NCI-H2081 (cell line): ENCODE data around the gene CORO6.

Source experiments
- DNase-seq, 2 experiments: peaks; one replicate each; lab custom pipeline; 2025; lab: John Stamatoyannopoulos, UW

CORO6 gene

DNA sequence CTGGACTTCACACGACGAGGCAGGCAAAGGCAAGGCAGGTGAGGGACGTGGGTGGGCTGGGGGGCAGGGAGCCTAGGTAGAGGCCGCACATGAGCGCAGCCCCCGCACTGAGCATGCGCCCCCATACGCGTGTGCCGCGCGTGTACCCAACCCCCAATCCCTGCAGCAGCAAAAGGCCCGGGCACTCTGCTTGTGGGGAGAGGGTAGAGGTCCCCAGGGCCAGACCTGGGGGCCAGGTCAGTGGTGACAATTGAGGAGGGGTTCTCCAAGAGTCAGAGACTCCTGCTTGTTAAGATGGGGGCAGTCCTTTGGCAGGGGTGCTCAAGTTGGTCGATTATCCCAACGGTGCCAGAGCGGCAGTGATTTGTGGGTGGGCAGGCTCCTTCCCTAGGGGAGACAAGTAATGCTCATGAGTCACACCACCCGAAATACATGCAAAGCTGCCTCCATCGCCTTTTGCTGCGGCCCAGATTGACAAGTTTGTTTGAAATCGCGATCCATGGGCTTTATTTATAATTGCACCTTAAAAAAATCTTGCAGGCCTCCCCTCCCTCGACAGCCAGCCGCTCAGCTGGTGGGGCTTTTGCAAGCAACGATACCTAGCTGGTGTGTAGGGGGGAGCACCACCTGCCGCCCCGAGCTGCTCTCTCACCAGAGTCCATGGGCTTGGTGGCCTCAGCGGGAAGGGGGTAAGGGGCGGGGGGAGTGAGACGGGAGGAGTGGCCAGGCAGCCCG is 32.1 kb downstream of the CORO6 start:
- DNase-seq, result peak in 1 of 2 experiments; percentile 62

DNA sequence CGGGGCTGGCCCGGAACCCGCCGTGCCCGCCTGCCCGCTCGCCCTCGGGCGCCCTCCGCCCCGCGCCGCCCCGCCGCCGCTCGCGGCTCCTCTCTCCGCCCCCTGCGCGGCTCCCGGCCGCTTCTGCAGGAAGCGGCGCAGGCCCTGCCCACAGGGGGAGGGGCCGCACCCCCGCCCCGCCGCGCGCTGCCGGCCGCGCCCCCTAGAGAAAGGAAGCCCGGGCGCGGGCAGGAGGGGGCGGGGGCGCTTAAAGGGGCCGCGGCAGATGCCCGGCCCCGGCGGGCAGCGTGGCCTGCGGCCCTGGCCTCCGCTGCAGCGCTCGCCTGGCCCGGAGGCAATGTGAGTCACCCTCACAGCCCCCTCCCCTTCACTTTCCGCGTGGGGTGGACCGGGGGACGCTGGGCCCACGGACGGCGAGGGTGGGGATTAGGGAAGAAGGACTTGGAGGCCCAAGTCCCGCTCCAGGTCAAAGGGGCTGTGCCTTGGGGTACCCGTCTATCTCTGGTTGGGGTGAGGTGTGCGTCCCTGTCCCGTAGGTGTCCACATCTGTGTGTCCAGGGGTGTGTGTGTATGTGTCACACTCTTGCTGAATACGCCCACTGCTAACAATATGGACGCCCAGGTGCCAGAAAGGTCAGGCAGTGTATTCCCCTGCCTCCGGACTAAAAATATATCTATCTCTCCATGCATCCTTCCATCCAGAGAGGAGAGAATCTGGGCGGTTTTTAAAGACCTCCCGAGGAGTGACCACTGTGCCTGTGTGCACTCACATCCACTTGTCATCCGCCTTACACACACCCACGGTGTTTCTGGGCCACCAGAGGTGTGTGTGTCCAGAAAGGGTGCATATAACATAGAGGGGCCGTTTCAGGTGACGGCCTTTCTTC is 32.9 kb downstream of the CORO6 start, which contains the start of gene GIT1:
Gene GIT1, minus strand, starts transcription at position 125 of the 887 bp plus-strand sequence. CDS start 270 bp downstream, outside the sequence.
- peak; percentile 77 to 81 for DNase-seq

DNA sequence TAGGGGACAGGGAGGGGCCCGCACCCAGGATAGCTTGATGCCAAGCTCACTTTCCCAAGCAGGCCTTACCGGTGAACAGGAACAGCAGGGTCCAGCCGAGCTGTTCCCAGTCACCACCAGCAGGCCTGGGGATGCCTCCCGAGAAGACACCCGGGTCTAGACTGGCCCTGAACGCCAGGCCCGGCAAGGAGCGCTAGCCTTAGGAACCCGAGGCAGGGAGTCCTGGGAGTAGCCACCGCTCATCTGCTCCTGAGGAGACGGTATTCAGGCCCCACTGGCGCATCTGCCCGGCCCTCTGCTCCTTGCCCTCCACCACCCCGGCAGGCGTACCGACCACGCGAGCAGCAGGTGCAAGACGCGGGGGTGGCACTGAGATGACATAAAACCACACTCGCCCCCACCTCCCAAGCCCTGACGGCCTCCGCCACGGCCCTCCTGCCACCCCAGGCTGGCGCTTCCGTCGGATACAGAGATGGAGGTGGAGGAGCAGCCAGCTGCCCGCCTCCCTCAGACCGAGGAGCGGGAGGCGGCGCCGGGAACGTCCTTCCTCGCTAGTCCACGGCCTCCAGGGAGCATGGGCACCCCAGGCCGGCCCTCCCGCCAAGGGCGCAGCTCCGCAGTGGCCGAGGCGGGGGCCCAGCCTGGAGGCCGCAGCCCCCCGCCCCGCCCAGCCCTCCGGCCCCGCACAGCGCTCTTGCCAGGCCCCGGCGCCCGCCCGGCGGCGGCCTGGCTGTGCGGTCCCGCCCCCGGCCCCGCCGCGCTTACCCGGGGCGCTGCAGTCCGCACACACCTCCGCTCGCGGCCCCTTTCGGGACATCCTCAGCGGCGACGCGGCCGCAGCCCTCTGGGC is 33.9 kb downstream of the CORO6 start:
- peak in 1 of 2 experiments; percentile 27 for DNase-seq

DNA sequence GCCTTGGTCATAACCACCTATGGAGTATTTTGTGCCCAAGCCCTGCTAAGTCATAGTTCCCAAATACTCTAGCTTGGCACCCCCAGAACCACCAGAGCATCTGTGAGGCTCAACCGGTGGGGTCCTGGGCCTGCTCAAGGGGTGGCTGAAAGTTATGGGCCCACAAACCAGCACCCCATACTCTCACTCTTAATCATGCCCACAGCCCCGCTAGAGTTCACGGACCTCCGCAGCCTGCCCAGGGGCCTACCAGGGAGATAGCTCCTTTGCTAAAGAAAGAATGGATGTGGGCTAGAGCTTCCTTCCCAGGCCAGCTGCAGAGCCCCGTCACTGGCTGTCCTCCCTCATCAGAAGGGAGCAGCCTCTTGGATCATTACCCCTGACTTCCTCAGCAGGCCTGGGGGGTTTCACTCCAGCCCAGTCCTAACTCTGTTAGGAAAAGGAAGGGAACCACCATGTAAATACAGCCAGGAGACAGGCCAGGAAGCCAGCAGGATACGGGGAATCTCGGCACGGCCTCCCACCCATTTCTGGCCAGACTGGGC is 34.6 kb downstream of the CORO6 start:
- no peak for DNase-seq

DNA sequence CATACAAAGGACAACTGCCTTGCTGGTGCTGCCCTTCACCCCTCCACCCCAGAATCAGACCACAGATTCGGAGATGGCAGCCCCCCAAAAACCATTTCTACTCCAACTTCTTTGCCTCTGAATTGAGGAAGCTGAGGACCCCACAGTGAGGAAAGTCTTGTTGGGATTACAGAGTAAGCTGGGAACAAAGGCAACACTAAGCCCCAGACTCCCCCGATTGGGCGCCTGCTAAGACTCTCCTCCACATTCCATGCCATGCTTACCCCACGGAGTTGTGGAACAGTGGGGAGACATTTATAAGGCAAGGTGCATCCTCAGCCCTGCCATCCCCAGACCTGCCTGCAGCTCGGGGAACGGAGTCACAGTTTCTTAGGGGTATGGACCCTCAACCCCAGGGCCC is 35.1 kb downstream of the CORO6 start:
- no peak for DNase-seq

DNA sequence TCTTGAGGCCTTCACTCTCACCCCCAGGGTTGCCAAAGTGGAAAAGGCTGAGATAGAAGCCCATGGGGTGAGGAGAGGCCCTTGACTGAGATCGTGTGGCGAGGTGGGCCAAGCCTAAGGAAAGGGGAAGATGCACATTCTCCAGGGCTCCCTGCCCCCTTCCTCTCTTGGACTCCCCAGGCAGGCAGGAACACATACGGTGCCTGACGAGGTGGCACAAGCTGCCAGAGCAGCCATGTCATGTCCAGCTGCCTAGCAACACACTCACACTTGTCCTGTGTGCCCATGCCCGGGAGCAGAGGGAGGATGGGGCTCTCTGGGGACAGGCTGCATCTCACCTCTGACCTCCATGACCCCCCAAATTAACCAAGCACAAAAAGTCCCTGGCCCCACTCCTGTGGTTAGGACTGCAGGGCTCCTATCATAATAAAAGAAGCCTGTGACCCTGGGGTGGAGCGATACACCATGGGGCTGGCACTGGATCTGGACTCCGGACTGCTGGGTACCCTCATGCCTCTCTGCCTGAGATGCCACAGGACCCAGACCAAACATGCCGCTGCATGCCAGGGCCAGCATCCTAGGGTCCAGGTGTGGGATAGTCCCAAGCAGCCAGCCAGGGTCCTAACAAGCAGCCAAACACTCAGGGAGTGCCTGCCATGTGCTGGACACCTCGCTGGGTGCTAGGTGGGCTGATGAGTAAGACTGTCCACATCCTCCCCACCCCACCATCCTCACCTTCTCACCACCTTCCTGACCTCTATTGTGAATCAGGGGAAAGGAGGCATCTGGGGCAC is 35.8 kb downstream of the CORO6 start:
- no peak for DNase-seq

DNA sequence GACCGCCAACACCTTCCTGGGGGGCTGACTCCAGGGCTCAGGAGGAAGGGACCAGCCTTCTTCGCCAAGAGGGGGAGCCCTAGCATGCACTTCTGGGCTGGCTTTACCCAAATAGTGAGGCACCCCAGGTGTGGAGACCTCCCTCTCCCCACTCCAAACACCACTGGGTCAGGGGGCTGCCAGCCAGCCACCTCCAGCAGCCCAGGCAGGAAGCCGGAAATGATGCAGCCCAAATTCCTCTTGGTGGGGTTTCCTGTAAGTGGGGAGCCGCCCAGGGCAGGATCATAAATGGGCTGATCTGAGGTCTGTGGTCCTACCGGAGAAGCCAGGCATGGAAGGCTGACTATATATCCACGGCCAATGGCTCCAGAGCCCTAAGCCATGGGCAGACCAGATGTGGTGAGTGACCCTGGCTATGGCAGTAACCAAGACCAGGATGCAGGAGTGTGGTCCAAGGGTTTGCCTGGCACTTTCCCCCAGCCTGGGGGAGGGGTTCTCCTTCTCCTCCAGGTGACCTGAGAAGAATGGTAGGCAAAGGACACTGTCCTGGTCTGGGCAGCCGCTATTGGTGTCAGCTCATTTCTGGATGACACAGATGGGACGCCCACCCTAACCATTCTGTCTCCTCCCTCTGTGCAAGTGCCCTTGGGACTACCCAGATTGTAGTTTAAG is 37.5 kb downstream of the CORO6 start:
- DNase-seq, result no peak

DNA sequence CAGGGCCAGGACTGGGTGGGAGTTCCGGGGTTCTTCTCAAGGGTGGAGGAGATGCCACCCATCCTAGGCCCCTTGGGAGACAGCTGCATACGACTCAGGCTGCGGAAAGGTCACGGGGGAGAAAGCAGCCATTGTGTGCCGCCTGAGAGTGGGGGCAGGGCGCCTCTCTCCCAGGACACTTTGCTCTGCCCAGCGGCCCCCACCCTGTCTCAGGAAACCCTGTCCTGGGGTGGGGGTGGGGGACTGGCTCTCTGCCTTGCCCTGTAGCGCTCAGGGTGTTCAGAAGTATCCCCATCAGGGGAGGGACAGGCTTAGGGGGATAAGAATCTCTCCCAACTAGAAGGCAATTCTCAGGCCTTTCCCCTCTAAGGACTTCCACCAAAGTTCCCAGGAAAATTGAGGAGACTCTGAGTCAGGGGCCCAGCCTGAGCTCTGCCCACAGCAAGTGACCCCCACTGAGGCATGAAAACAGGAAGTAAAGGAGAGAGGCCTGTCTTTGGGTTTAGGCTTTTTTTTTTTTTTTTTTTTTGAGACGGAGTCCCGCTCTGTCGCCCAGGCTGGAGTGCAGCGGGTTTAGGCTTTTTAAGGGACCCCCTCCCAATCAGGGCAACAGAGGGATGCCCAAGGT is 38.1 kb downstream of the CORO6 start:
- no peak for DNase-seq

DNA sequence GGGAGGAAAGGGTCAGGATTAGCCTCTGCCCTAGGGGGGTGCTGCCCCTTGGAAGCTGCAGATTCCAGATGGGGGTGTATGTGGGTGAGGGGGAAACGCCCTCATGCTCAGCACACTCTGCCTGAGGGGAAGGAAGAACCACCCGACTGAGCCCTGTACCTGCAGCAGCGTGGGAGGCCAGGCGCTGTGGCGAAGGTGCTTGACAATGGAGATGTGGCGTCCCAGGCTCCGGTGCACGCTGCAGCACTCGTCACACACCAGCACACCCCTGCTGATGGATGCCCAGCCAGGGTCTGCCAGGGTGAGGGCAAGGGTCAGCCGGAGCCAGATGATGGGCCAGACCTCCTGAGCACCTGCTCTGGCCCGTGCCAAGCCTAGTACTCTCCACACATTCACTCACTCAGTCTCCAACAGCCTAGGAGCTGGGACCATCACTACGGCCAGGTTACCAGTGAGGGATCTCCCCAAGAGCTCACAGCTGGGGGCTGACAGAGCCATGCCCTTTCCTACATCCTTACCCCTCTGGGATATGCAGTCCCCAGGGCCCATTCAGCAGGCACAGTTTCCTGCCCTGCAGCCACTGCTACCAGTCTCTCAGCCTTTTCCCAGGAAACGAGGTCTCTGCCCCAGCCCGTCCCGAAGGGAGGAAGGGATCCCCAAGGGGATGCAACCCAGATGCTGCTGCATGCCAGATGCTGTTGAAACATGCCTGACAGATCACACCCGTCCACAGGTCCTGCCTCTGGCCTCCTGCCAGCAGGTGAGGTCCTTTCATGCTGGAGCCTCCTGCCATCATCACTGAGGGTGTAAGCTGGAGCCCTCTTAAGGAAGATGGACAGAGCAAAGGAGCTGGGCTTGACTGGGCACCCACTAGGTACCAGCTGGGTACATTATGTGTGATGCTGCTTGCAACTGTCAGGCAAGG is 39.1 kb downstream of the CORO6 start:
- no peak for DNase-seq

DNA sequence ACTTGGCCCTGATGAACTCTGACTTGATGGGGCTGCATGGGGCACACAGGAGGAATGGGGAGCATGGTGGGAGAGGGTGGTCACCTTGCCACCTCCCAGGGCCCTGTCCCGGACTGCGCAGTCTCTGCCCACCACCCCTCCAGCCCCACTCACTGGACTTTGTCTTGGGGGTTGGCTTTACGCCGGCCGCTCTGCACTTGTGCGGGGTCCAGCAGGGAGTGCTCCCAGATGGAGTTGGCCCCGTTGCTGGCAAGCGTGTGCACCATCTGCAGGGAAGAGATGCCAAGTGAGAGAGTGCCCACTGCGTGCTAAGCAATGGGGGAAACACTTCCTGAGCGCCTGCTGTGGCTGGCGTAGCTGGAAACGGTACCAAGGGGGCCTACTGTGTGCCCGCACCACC is 39.9 kb downstream of the CORO6 start:
- DNase-seq, result no peak

DNA sequence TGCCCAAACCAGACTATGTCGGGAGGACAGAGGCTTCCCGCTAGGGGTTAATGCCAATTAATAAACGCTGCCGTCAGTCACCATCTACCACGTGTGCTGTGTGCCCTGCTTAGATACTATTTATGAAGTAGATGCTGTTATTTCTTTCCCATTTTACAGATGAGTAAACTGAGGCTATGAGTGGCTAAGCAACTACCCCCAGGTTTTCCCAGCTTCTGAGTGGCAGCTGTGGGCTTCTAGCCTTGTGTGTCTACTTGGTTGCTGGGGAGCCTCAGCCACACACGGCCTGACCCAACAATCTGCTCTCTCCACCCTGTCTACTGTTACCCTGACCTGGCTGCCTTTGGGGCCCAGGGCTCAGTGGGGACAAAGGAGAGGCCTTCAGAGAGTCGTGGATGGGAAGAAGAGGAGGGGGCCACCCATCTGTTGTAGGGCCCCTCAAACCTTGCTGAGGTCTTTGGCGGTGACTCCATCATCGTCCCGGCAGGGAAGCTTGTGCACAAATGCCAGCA is 40.4 kb downstream of the CORO6 start:
- DNase-seq, result no peak

DNA sequence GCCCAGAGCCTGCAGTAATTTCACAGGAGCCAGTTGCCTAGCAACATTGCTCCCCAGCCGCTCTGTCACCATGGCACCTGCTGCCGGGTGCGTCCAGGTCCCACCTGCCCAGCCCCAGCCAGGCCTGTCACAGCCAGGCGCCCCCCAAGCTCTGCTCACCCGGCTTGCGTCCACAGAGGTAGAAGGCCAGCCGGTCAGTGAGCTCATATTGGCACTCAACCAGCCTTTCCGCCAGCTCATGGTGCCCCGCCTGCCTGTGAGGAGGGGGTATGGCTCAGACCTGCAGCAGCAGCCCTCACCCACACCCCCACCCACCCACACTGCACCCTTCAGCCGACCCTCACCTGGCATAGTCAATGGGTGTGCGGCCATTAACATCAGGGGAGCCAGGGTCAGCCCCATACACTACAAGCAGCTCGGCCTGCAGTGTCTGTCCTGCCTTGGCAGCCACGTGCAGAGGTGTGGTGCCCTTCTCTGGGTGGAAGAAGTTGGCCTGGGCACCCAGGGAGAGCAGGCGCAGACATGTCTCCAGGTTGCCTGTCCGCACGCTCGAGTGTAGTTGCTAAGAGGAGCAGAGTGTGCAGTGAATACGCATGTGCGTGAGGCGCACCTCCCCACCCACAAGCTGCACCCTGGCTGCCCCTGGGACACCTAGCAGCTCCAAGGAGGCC is 41.0 kb downstream of the CORO6 start:
- peak in 1 of 2 experiments; percentile 39 for DNase-seq

DNA sequence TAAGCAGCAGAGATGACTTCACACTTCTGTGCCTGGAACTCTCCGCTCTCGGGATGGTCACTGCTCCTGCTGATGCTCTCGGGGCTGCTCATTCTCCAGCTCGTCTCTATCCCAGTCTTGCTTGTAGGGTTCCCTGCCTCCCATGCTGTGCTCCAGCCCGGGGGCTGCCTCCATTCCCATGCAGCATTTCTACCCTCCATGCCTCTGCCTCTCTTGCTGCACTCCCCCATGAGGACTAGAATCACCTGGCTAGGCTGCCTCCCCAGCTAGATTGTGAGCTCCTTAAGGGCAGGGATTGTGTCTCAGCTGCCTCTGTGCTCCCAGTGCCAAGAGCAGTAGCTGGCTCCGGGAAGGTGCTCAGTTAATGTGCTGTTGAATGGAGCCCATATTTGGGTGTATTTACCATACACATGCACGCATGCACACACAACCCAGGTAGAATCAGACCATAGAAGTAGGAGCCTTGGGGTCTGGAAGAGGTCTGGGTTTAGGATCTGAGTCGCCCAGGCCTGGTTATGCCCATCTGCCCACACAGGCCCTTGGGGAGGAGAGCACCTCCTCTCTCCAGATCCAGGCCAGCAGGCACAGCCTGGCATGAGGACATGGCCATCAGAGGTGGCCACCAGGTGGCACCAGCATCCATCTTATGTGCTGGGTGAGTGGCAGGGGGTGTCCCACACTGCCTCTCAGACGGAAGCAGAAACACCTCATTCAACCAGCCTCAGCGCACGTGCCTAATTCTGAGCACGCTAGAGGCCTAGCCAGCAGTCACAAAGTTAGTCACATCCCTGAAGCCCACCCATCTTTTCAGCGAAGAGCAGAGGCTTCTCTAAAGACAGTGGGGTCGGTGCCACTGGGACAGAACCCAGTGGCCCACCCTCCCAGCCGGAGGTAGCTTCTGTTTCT is 42.6 kb downstream of the CORO6 start:
- peak; percentile 69 to 80 for DNase-seq

DNA sequence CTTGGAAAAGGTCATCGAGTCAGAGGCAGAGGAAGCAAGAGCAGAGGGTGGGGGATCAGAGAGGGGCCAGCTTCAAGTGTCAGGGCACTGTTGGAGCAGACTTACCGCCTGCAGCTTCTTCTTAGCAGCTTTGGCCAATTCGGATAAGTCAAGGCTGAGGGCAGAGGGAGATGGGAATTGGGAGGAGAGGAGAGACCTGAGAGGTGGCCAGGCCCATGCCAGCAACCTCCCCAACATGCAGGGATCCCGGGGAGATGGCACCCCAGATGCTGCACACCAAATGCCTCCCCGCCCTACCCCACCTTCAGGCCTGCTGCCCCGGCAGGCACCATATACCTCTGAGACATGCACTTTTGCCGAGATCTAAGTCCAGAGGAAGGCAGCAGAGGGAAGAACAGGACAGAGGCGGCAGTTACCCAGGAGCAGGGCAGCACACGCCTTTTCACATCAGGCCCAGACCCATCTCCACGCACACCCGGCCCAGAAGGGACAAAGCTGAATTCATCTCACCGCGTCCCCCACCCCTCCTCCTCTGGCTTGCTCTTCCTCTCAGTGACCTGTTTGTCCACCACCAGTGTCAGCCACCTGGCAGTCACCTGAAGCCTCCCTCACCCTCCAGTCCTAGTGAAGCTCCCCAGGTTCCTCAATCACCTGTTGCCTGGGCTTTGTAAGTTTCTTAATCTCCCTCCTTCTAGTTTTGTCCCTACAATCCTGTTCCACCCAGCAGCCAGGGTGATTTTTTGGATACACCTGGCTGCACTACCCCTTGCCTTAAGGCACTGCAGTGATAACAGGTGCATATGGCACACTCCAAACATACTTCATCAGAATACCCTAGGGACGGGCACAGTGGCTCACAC is 43.9 kb downstream of the CORO6 start:
- DNase-seq, result no peak

DNA sequence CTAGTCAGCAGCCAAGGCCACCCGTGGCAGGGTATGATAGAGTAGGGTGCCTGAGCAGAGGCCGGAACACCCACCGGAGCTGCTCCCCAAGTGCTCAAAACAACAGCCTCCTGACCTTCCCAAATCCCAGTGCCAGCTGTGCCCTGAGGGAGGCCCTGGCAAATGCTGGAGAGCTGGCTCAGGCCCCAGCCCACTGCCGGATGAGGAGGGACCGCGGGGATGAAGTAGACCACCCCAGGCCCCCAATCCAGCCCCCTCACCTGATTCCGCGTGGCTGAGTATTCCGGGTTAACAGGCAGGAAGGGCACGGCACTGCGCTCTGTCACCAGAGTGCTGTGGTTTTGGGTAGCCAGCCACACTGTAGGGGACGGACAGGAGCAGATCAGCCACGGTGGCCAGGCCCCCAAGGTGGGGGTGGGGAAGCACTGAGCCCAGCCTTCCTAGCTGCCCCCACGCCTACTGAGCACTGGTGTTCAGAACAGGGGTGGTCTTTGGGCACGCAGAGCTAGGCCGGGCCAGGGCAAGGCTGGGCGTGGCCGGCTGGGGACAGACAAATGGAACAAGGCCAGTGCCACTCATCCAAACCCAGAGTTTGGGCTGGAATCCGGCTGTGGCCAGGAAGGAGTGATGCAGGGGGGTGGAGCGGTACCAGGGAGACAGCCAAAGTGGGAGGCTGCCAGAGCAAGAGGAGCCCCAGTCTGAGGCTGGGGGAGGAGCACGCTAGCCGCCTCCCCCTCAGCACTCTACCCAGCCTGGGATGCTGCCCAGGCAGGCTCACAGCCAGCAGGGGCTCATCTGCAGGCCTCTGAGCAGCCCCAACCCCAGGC is 45.1 kb downstream of the CORO6 start:
- DNase-seq, result no peak
